Keratinocyte (primary cell): ENCODE measurements around the gene NYAP2.

Experiments
- CTCF ChIP-seq, 3 experiments: IDR thresholded peaks in 1 of 3; conservative IDR thresholded peaks in 1 of 3; optimal IDR thresholded peaks in 1 of 3; 2 replicates in 2 of 3; 3 replicates in 1 of 3; pipeline versions ENCODE3 to v1.5.1; 2011; ENCODE audit warnings: low read length in 3 of 3, mild to moderate bottlenecking in 3 of 3, moderate library complexity in 2 of 3, control low read depth in 1 of 3, inconsistent platforms in 1 of 3; ENCODE audit not compliant: insufficient read depth in 2 of 3; ENCODE audit errors: extremely low read depth in 1 of 3
- EZH2 ChIP-seq: IDR thresholded peaks from one replicate; pipeline ENCODE4 v1.6.1; 2012; ENCODE audit warnings: inconsistent platforms, mild to moderate bottlenecking, low read length, moderate library complexity

GRCh38 chr2:225457482-225457881 is 58.0 kb downstream of the NYAP2 start:
- TF ChIP-seq CTCF (optimal IDR thresholded peaks at IDR 0.05 in 1 of 3, IDR thresholded peaks at IDR 0.05 in 1 of 3, conservative IDR thresholded peaks at IDR 0.05 in 1 of 3; ENCODE audit: extremely low read depth in 1 of 3, insufficient read depth in 2 of 3, low read length in 3 of 3), result no peak
- TF ChIP-seq EZH2, result no peak
